ENCODE results near the gene TRIM2. TPM values are rescaled to one million over a fixed set of nuclear protein-coding genes. Genes with fewer than 3 reads are reported as not detected.
"Not testable (repeated sequence)": the region's sequence is repeated elsewhere in the genome, so short reads cannot be mapped to it uniquely, and the experiment has no call there.

The TRIM2 gene
- total RNA-seq, 1 experiment from 2014 or later = 18.9 TPM

DNA sequence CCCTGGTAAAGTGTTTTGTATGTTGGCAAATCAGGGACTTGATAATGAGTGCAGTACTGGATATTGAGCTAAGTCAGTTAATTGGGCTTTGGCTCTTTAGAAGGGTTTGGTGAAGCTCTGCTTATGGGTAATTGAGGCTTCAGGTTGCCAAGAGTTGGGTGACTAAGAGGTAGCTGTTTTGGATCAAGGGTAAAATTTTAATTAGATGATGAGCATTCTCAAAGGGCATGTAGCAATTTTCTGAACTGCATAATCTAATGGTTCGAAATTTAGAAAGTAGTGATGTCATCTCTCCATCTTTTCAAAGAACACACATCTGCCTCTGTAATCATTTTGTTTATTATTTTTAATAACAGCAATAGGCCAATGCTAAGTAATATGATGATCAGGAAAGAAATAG lies 5.5 kb upstream of the TRIM2 start:
- ATAC-seq (no peak), DNase-seq (no peak)
- H3K27me3 ChIP-seq (ENCODE audit: low read length) = no peaks in the 10 kb centered on the region
- intact Hi-C loops (cut with micrococcal nuclease) = no loop called here
- TF ChIP-seq, protein P1, sequence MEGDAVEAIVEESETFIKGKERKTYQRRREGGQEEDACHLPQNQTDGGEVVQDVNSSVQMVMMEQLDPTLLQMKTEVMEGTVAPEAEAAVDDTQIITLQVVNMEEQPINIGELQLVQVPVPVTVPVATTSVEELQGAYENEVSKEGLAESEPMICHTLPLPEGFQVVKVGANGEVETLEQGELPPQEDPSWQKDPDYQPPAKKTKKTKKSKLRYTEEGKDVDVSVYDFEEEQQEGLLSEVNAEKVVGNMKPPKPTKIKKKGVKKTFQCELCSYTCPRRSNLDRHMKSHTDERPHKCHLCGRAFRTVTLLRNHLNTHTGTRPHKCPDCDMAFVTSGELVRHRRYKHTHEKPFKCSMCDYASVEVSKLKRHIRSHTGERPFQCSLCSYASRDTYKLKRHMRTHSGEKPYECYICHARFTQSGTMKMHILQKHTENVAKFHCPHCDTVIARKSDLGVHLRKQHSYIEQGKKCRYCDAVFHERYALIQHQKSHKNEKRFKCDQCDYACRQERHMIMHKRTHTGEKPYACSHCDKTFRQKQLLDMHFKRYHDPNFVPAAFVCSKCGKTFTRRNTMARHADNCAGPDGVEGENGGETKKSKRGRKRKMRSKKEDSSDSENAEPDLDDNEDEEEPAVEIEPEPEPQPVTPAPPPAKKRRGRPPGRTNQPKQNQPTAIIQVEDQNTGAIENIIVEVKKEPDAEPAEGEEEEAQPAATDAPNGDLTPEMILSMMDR (conservative IDR thresholded peaks at IDR 0.05; ENCODE audit: low read depth, low read length) = no peak
- TF ChIP-seq EZH2phosphoT487 (IDR thresholded peaks at IDR 0.05; ENCODE audit: borderline replicate concordance, low read length) (no peak), EZH2 (IDR thresholded peaks at IDR 0.05; ENCODE audit: low read length, unreplicated experiment) (no peak)
- H3F3A ChIP-seq (ENCODE audit: low read length, unreplicated experiment) = no peaks in the 10 kb centered on the region
- H3K4me3 ChIP-seq (ENCODE audit: low read length) = no peak overlapping the region
- H2AFZ ChIP-seq (ENCODE audit: low read length) = no peak overlapping the region
- CTCF ChIA-PET = no interaction called here
- no peak overlapping the region for H3K4me2 ChIP-seq (ENCODE audit: low read length)
- H4K20me1 ChIP-seq (ENCODE audit: low read length) = no peaks in the 10 kb centered on the region
- H3K4me1 ChIP-seq (ENCODE audit: insufficient read depth, low read length) = no peaks in the 10 kb centered on the region
- H3K79me2 ChIP-seq (ENCODE audit: low read length) = no peaks in the 10 kb centered on the region
- H3K9me3 ChIP-seq (ENCODE audit: low read length) = no peaks in the 10 kb centered on the region
- no peaks in the 10 kb centered on the region for H3K9me2 ChIP-seq (replicated peaks; ENCODE audit: low read length)
- H3K27ac ChIP-seq (ENCODE audit: low read length) = no peak overlapping the region
- no TSS peak for BruUV-seq (replicated peaks)
- POLR2A ChIA-PET (ENCODE audit: unreplicated experiment) = no interaction called here
- H3K36me3 ChIP-seq (ENCODE audit: low read depth, low read length) = no peaks in the 10 kb centered on the region
- no peak overlapping the region for H3K9ac ChIP-seq (ENCODE audit: low read length)

DNA sequence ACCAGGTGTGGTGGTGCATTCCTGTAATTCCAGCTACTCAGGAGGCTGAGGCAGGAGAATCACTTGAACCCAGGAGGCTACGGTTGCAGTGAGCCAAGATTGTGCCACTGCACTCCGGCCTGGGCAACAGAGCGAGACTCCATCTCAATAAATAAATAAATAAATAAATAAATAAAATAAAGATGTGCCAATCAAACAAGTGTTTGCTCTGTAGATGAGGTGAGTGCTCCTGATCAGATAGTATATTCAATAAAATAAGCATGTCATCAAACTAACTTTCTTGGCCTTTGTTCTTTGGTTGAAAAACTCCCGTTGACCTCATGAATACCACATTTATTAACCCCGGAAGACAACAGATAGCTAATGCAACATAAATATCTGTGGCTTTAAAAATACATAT lies 497 bp upstream of the TRIM2 start:
- intact Hi-C loops (cut with micrococcal nuclease); H3K79me2 ChIP-seq (ENCODE audit: low read length); BruUV-seq (replicated peaks); H4K20me1 ChIP-seq (ENCODE audit: low read length); H3K9me2 ChIP-seq (replicated peaks; ENCODE audit: low read length); H3K36me3 ChIP-seq (ENCODE audit: low read depth, low read length); H3F3A ChIP-seq (ENCODE audit: low read length, unreplicated experiment); H3K27me3 ChIP-seq (ENCODE audit: low read length); H3K9me3 ChIP-seq (ENCODE audit: low read length); ATAC-seq; CTCF ChIA-PET; DNase-seq: not testable (repeated sequence)
- H3K9ac ChIP-seq (ENCODE audit: low read length) = peak overlapping the region; percentile 78; the same call in 1 of the 2 replicates
- peak overlapping the region; percentile 78 for H3K4me2 ChIP-seq (ENCODE audit: low read length)
- H3K27ac ChIP-seq (ENCODE audit: low read length) = peak overlapping the region; percentile 96
- H3K4me1 ChIP-seq (ENCODE audit: insufficient read depth, low read length) = peaks cover 30% of the 10 kb centered on the region
- H3K4me3 ChIP-seq (ENCODE audit: low read length) = peak overlapping the region; percentile 59; the same call in 1 of the 2 replicates
- H2AFZ ChIP-seq (ENCODE audit: low read length) = peak overlapping the region; percentile 49
- POLR2A ChIA-PET (ENCODE audit: unreplicated experiment) = interaction anchor here (0.6 kb wide), 1 partner anchor 18 kb away, joined by 3 read pairs; no protein-coding TSS in a partner anchor

DNA sequence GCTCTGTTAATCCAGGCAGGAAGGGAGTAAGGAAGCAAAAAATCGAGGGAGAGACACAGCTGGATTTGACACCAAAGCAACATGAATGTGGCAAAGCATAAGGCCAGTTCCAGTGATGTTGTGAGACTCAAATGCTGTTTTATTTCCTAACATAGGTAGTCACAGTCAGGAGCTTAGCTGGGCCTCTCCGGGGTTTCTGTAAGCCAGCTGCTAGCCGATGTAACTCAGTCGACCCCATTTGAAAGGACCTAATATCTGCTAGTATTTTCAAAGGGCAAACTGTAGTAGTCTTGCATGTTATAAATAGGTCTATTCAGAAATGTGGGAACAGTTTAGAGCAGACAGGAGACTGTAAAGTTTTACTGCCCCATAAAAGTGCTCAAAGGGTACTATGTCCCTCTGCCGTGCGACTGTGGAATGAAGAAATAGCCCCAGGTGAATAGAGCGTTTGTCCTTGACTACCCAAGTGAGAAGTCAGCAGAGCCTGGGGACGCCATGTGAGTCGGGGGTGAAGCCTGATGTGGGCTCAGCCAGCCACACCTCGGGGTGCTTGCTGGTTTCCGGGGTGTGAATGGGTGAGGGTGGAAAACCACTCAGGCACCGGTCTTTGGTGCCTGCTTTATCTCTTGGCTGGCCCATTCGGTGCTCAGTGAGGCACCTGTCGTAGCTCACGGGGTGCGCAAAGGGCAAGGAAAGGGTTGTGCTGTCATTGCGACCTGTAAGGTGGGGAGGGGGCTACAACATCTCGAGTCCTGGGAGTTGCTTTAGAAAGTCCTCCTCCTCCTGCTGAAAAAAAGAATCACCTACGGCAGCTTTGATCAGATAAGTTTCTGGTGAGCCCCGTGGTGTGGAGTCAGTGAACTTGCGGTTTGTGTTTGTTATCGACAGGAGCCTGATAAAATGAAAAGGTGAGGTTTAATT lies 745 bp downstream of the TRIM2 start:
- no peaks in the 10 kb centered on the region for H3K79me2 ChIP-seq (ENCODE audit: low read length)
- H3K4me1 ChIP-seq (ENCODE audit: insufficient read depth, low read length) = peaks cover 30% of the 10 kb centered on the region
- POLR2A ChIA-PET (ENCODE audit: unreplicated experiment) = interaction anchor here (1.1 kb wide), 1 partner anchor 41 kb away, joined by 3 read pairs; no protein-coding TSS in a partner anchor
- H3K36me3 ChIP-seq (ENCODE audit: low read depth, low read length) = no peaks in the 10 kb centered on the region
- peak overlapping the region; percentile 59 for H3K4me3 ChIP-seq (ENCODE audit: low read length)
- peak overlapping the region; percentile 49; the same call in 1 of the 2 replicates for H2AFZ ChIP-seq (ENCODE audit: low read length)
- CTCF ChIA-PET = no interaction called here
- intact Hi-C loops (cut with micrococcal nuclease) = loop anchor here (1.0 to 5.0 kb wide), 3 partner anchors 45 to 367 kb away; no protein-coding TSS in a partner anchor
- H3K4me2 ChIP-seq (ENCODE audit: low read length) = peak overlapping the region; percentile 78
- ATAC-seq (peak; percentile 85), DNase-seq (peak; percentile 79)
- no peak for TF ChIP-seq EZH2phosphoT487 (IDR thresholded peaks at IDR 0.05; ENCODE audit: borderline replicate concordance, low read length)
- TF ChIP-seq, protein P1 (conservative IDR thresholded peaks at IDR 0.05; ENCODE audit: low read depth, low read length) = 0 out of 2 replicates have a peak, but pooled peaks have one; percentile 27
- TF ChIP-seq EZH2 (IDR thresholded peaks at IDR 0.05; ENCODE audit: low read length, unreplicated experiment) = no peak
- no peaks in the 10 kb centered on the region for H3K27me3 ChIP-seq (ENCODE audit: low read length)
- peak overlapping the region; percentile 79 for H3K9ac ChIP-seq (ENCODE audit: low read length)
- H3F3A ChIP-seq (ENCODE audit: low read length, unreplicated experiment) = no peaks in the 10 kb centered on the region
- peak overlapping the region; percentile 96 for H3K27ac ChIP-seq (ENCODE audit: low read length)
- no peaks in the 10 kb centered on the region for H4K20me1 ChIP-seq (ENCODE audit: low read length)
- H3K9me3 ChIP-seq (ENCODE audit: low read length) = no peaks in the 10 kb centered on the region
- no peaks in the 10 kb centered on the region for H3K9me2 ChIP-seq (replicated peaks; ENCODE audit: low read length)
- TSS peak; percentile 60 for BruUV-seq (replicated peaks)

Measured in PC-3 (cell line).